ENCODE data around the gene CHL1.

- TF ChIP-seq CTCF (IDR thresholded peaks at IDR 0.05; ENCODE audit: borderline replicate concordance, extremely low read depth, low read length, poor library complexity, severe bottlenecking) (no peak), EZH2 (IDR thresholded peaks at IDR 0.05; ENCODE audit: borderline replicate concordance, low read depth, low read length, severe bottlenecking) (no peak)
These were observed 32.0 kb downstream of the CHL1 start for GRCh38 chr3:228442-229182.

Data from DND-41 (cell line).